CD4-positive, alpha-beta memory T cell (primary cell): Measurements from ENCODE around the gene SETD3. TPM values are rescaled to one million over a fixed set of nuclear protein-coding genes. Genes with fewer than 3 reads are reported as not detected.

Experiments
- CTCF ChIA-PET: fragments of 350-600 bp; sonication (Branson Sonifier 250); formaldehyde crosslinking; loops from one replicate; lab custom pipeline; 2021; ENCODE audit warnings: inconsistent platforms; ENCODE audit not compliant: partially characterized antibody; lab: Charles Lee
- POLR2A ChIA-PET: fragments of 350-600 bp; sonication (Branson Sonifier 250); formaldehyde crosslinking; loops from one replicate; lab custom pipeline; 2021; ENCODE audit not compliant: partially characterized antibody; lab: Charles Lee
- DNase-seq, 5 donors: peaks; one replicate each; pipeline versions ENCODE4 v3.0.0 to v3.0.0-alpha.2; 2020 to 2022; ENCODE audit warnings: mixed read lengths in 1 of 5
- H3K27ac ChIP-seq: one replicate; pipeline ENCODE4 v1.7.0; 2013; ENCODE audit warnings: low read depth, low read length
- H3K27me3 ChIP-seq: 2 replicates; pipeline ENCODE4 v1.7.0; 2013; ENCODE audit warnings: mild to moderate bottlenecking, low read length, moderate library complexity; ENCODE audit not compliant: insufficient read depth
- H3K36me3 ChIP-seq: 2 replicates; pipeline ENCODE4 v1.7.0; 2013; ENCODE audit warnings: mild to moderate bottlenecking, low read length, moderate library complexity; ENCODE audit not compliant: insufficient read depth
- H3K4me1 ChIP-seq: 2 replicates; pipeline ENCODE4 v1.7.0; 2013; ENCODE audit warnings: mild to moderate bottlenecking, low read length, moderate library complexity; ENCODE audit not compliant: insufficient read depth
- H3K4me3 ChIP-seq, 2 donors: one replicate each; pipeline ENCODE4 v1.7.0; 2013; ENCODE audit warnings: low read length in 2 of 2, mild to moderate bottlenecking in 1 of 2
- H3K9me3 ChIP-seq, 2 donors: one replicate each; pipeline ENCODE4 v1.7.0; 2013; ENCODE audit warnings: low read length in 2 of 2, control low read depth in 1 of 2; ENCODE audit not compliant: control insufficient read depth in 1 of 2
- H3K27ac Mint-ChIP-seq, 7 donors: one replicate each; pipeline ENCODE4 v1.8.0; 2020 to 2021; ENCODE audit warnings: mixed read lengths in 7 of 7, mild to moderate bottlenecking in 6 of 7, inconsistent platforms in 3 of 7, moderate library complexity in 3 of 7
- H3K27me3 Mint-ChIP-seq, 2 donors: one replicate each; pipeline ENCODE4 v1.8.0; 2020 to 2021; ENCODE audit warnings: mixed read lengths in 2 of 2
- H3K36me3 Mint-ChIP-seq, 2 donors: one replicate each; pipeline ENCODE4 v1.8.0; 2020 to 2021; ENCODE audit warnings: mixed read lengths in 2 of 2, inconsistent platforms in 1 of 2, mild to moderate bottlenecking in 1 of 2
- H3K4me1 Mint-ChIP-seq, 4 donors: one replicate each; pipeline ENCODE4 v1.8.0; 2020 to 2021; ENCODE audit warnings: mixed read lengths in 4 of 4, mild to moderate bottlenecking in 1 of 4
- H3K4me3 Mint-ChIP-seq, 8 donors: one replicate each; pipeline ENCODE4 v1.8.0; 2020 to 2021; ENCODE audit warnings: mixed read lengths in 8 of 8, mild to moderate bottlenecking in 7 of 8, moderate library complexity in 6 of 8, inconsistent platforms in 3 of 8
- H3K9me3 Mint-ChIP-seq, 8 donors: one replicate each; pipeline ENCODE4 v1.8.0; 2020 to 2021; ENCODE audit warnings: mixed read lengths in 8 of 8, mild to moderate bottlenecking in 5 of 8, inconsistent platforms in 3 of 8, moderate library complexity in 1 of 8
- intact Hi-C: fragments of 100-400 bp; cut with micrococcal nuclease; formaldehyde crosslinking; loops from one replicate; pipeline ENCODE4 v1.15.1; 2023
- polyA plus RNA-seq, 2 donors: library from polyadenylated mRNA; unstranded; fragments of 300-500 nt; fragmentation: Illumina TruSeq; gene quantifications; one replicate each; pipeline ENCODE4 v1.2.3, GENCODE V29; 2021
- total RNA-seq, 2 experiments: library from RNA; stranded (reverse); gene quantifications; one replicate each; pipeline ENCODE4 v1.2.3, GENCODE V29; 2021

SETD3 gene
- total and polyA plus RNA-seq, 4 experiments from 2014 or later = 37.4 to 66.9 (median 55.8) TPM

GRCh38 chr14:99520571-99521081 is 40.0 kb upstream of the SETD3 start:
- Histone ChIP-seq H3K4me3 (no peak overlapping the region), H3K9me3 (no peaks in the 10 kb centered on the region), H3K27me3 (no peaks in the 10 kb centered on the region), H3K36me3 (no peaks in the 10 kb centered on the region), H3K27ac (no peak overlapping the region), H3K4me1 (peaks cover 14% of the 10 kb centered on the region)
- H3K9me3 Mint-ChIP-seq = no peaks in the 10 kb centered on the region
- peaks cover 0 to 1% of the 10 kb centered on the region in 2 donors for H3K36me3 Mint-ChIP-seq
- H3K27ac Mint-ChIP-seq = peak overlapping the region in 2 of 7 donors; percentile 6 to 70
- peaks cover 5 to 15% (median 12%) of the 10 kb centered on the region in 4 donors for H3K4me1 Mint-ChIP-seq
- POLR2A ChIA-PET = no interaction called here
- H3K27me3 Mint-ChIP-seq = no peaks in the 10 kb centered on the region
- no peak for DNase-seq
- CTCF ChIA-PET = interaction anchor here (1.1 to 2.0 kb wide), 3 partner anchors 108 to 365 kb away, joined by 3 to 6 read pairs (median 5); no protein-coding TSS in a partner anchor
- intact Hi-C loops = no loop called here
- H3K4me3 Mint-ChIP-seq = no peak overlapping the region

- H3K27ac Mint-ChIP-seq = no peak overlapping the region
- H3K36me3 Mint-ChIP-seq = peaks cover 0 to 1% of the 10 kb centered on the region in 2 donors
- peaks cover 0 to 9% (median 6%) of the 10 kb centered on the region in 4 donors for H3K4me1 Mint-ChIP-seq
- H3K4me3 Mint-ChIP-seq = no peak overlapping the region
- intact Hi-C loops = loop anchor here (2.0 kb wide), 2 partner anchors 85 to 163 kb away; partner anchors contain the start of gene CCDC85C
- H3K4me3 ChIP-seq = no peak overlapping the region
- H3K9me3 ChIP-seq = no peaks in the 10 kb centered on the region
- no peaks in the 10 kb centered on the region for H3K27me3 Mint-ChIP-seq
- H3K27me3 ChIP-seq = no peaks in the 10 kb centered on the region
- H3K36me3 ChIP-seq = no peaks in the 10 kb centered on the region
- no peak overlapping the region for H3K27ac ChIP-seq
- POLR2A ChIA-PET = no interaction called here
- no peaks in the 10 kb centered on the region for H3K9me3 Mint-ChIP-seq
- H3K4me1 ChIP-seq = peaks cover 8% of the 10 kb centered on the region
- CTCF ChIA-PET = interaction anchor here (1.1 to 4.5 kb wide), 2 partner anchors 98 to 108 kb away, joined by 3 to 30 read pairs; no protein-coding TSS in a partner anchor
- DNase-seq = no peak
These were observed 39.3 kb upstream of the SETD3 start for GRCh38 chr14:99519931-99520421.

DNA sequence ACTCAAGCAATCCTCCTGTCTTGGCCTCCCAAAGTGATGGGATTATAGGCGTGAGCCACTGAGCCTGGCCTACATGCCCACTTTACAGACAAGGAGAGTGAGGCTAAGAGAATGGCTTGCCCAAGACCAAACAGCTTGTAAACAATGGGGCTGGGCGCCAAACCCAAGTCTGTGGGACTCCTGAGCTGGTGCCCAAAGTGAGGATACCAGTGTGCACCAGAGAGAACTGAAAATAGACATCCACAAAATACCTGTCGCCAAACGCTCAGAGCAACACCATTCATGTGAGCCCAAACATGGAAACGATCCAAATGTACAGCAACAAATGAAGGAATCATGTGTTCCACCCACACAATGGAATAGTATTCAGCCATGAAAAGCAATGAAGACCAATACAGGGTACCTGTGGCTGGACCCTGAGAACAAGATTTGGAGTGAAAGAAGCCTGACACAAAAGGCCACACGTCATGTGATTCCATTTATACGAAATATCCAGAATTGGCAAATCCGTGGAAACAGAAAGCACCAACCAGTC is 38.8 kb upstream of the SETD3 start:
- CTCF ChIA-PET = interaction anchor here (0.6 to 4.5 kb wide), 10 partner anchors 46 to 487 kb away, joined by 3 to 30 read pairs (median 3); partner anchors contain the start of gene CCDC85C
- H3K27ac Mint-ChIP-seq = peak overlapping the region in 1 of 7 donors; percentile 24

GRCh38 chr14:99518441-99519346 is 38.0 kb upstream of the SETD3 start:
- peak overlapping the region in 1 of 7 donors; percentile 24 for H3K27ac Mint-ChIP-seq
- no peak overlapping the region for H3K4me3 ChIP-seq

More for the DNA sequence above, 38.8 kb upstream of the SETD3 start:
- DNase-seq = no peak
- no peaks in the 10 kb centered on the region for H3K27me3 ChIP-seq
- no peak overlapping the region for H3K4me3 ChIP-seq
- no peaks in the 10 kb centered on the region for H3K9me3 ChIP-seq
- H3K36me3 ChIP-seq = no peaks in the 10 kb centered on the region
- no peaks in the 10 kb centered on the region for H3K27me3 Mint-ChIP-seq
- no peak overlapping the region for H3K27ac ChIP-seq
- peaks cover 0 to 3% (median 3%) of the 10 kb centered on the region in 4 donors for H3K4me1 Mint-ChIP-seq
- peaks cover 0 to 3% of the 10 kb centered on the region in 2 donors for H3K36me3 Mint-ChIP-seq
- H3K4me3 Mint-ChIP-seq = no peak overlapping the region
- POLR2A ChIA-PET = no interaction called here
- H3K4me1 ChIP-seq = peaks cover 2% of the 10 kb centered on the region
- intact Hi-C loops = loop anchor here (2.0 kb wide), 2 partner anchors 85 to 163 kb away; partner anchors contain the start of gene CCDC85C
- no peaks in the 10 kb centered on the region for H3K9me3 Mint-ChIP-seq

GRCh38 chr14:99517643-99518381 is 37.2 kb upstream of the SETD3 start:
- no peaks in the 10 kb centered on the region for H3K4me1 ChIP-seq
- intact Hi-C loops = loop anchor here (1.0 to 2.0 kb wide), 4 partner anchors 87 to 169 kb away; partner anchors contain the start of gene CCDC85C
- H3K36me3 ChIP-seq = no peaks in the 10 kb centered on the region
- H3K9me3 ChIP-seq = no peaks in the 10 kb centered on the region
- H3K27me3 ChIP-seq = no peaks in the 10 kb centered on the region
- Mint-ChIP-seq H3K4me3 (no peak overlapping the region), H3K27ac (peak overlapping the region in 1 of 7 donors; percentile 48), H3K36me3 (peaks cover 0 to 9% of the 10 kb centered on the region in 2 donors), H3K9me3 (no peaks in the 10 kb centered on the region), H3K4me1 (no peaks in the 10 kb centered on the region), H3K27me3 (no peaks in the 10 kb centered on the region)
- POLR2A ChIA-PET = no interaction called here
- CTCF ChIA-PET = interaction anchor here (0.9 to 4.5 kb wide), 3 partner anchors 103 to 367 kb away, joined by 3 to 30 read pairs (median 9); no protein-coding TSS in a partner anchor
- H3K27ac ChIP-seq = no peak overlapping the region
- no peak overlapping the region for H3K4me3 ChIP-seq
- peak in 1 of 5 donors; percentile 29 for DNase-seq

More at GRCh38 chr14:99518441-99519346, 38.0 kb upstream of the SETD3 start:
- no peaks in the 10 kb centered on the region for H3K9me3 Mint-ChIP-seq
- POLR2A ChIA-PET = no interaction called here
- H3K27me3 ChIP-seq = no peaks in the 10 kb centered on the region
- intact Hi-C loops = loop anchor here (1.0 to 2.0 kb wide), 4 partner anchors 86 to 169 kb away; partner anchors contain the start of gene CCDC85C
- H3K4me1 ChIP-seq = no peaks in the 10 kb centered on the region
- H3K9me3 ChIP-seq = no peaks in the 10 kb centered on the region
- no peaks in the 10 kb centered on the region for H3K4me1 Mint-ChIP-seq
- no peak overlapping the region for H3K27ac ChIP-seq
- no peak overlapping the region for H3K4me3 Mint-ChIP-seq
- H3K36me3 Mint-ChIP-seq = peaks cover 0 to 5% of the 10 kb centered on the region in 2 donors
- CTCF ChIA-PET = interaction anchor here (0.6 to 4.5 kb wide), 11 partner anchors 47 to 487 kb away, joined by 3 to 30 read pairs (median 3); partner anchors contain the start of gene CCDC85C
- no peaks in the 10 kb centered on the region for H3K36me3 ChIP-seq
- H3K27me3 Mint-ChIP-seq = no peaks in the 10 kb centered on the region
- peak; percentile 75 to 83 (median 78) for DNase-seq

DNA sequence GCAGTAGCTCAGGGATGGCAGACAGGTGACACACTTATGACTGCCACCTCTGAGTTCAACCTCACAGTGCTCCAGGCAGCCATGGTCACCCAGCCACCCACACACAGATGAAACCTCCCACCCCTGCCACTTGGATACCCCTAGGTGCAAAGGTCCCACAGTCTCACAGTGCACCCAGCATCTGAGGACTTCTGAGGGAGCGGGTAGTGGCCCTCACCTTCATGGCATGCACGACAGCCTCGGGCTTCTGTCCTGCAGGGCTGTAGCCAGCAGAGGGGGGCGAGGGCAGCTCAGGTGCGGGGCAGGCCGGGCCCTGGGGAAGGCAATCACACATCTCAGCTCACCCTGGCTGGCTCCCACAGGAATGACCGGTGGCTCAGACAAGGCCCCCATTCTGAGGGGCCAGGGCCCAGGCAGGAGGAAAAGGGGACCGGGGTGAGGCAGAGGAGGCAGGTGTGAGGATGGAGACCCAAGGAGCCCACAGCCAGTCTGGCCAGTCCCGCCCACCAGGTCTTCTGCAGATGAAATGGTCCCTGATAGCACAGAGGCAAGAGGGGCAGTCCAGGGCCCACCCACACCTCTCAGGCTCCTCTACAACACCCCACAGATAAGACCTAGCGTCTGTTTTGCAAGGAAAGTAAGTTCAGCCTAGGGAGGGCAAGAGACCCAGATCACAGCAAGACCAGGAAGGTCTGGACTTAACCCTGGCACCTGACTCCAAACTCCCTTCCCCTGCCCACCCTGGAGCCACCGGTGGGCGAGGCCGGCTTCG is 36.4 kb upstream of the SETD3 start:
- Mint-ChIP-seq H3K4me3 (no peak overlapping the region), H3K27me3 (no peaks in the 10 kb centered on the region), H3K9me3 (no peaks in the 10 kb centered on the region), H3K4me1 (no peaks in the 10 kb centered on the region), H3K27ac (peak overlapping the region in 2 of 7 donors; percentile 48 to 86), H3K36me3 (peaks cover 0 to 14% of the 10 kb centered on the region in 2 donors)
- DNase-seq = peak in 1 of 5 donors; percentile 25
- Histone ChIP-seq H3K9me3 (no peaks in the 10 kb centered on the region), H3K36me3 (no peaks in the 10 kb centered on the region), H3K27me3 (no peaks in the 10 kb centered on the region), H3K4me1 (no peaks in the 10 kb centered on the region), H3K27ac (no peak overlapping the region), H3K4me3 (no peak overlapping the region)
- intact Hi-C loops = no loop called here
- CTCF ChIA-PET = interaction anchor here (0.7 to 4.5 kb wide), 4 partner anchors 88 to 368 kb away, joined by 3 to 30 read pairs (median 6); no protein-coding TSS in a partner anchor
- POLR2A ChIA-PET = no interaction called here
